A549 (cell line): ENCODE data around the gene MUC4. TPM values are rescaled to one million over a fixed set of nuclear protein-coding genes. Genes with fewer than 3 reads are reported as not detected.

Experiments used
- ATAC-seq, 2 experiments: fragments of 200-7000 bp in 1 of 2; fragments of >200 bp in 1 of 2; cut with Nextera tagmentation in 1 of 2; cut with Tn5 transposase in 1 of 2; 3 replicates each; pipeline versions ENCODE4 v1.8.0 to v1.9.1; 2018 to 2020; ENCODE audit warnings: mild to moderate bottlenecking in 1 of 2, moderate library complexity in 1 of 2
- CTCF ChIA-PET: fragments of 300-600 bp; sonication (Branson Sonifier 250); formaldehyde crosslinking; extraction: SDS; loops from one replicate; lab custom pipeline; 2021; ENCODE audit warnings: antibody characterized with exemption, inconsistent platforms; lab: Yijun Ruan, JAX
- POLR2A ChIA-PET: fragments of 350-600 bp; formaldehyde crosslinking; extraction: SDS; loops from one replicate; lab custom pipeline; 2021; ENCODE audit warnings: antibody characterized with exemption, inconsistent platforms; lab: Yijun Ruan, JAX
- DNase-seq, 2 experiments: peaks; one replicate each; pipeline versions ENCODE4 v3.0.0 to v3.0.0-alpha.2; 2011 to 2016; ENCODE audit warnings: low read depth in 1 of 2, low spot score in 1 of 2
- FAIRE-seq: peaks from 2 replicates; lab custom pipeline; 2011; peaks lifted over from hg19 to GRCh38; lab: Jason Lieb, UNC
- H3K27ac ChIP-seq, 2 experiments: fragments of >200 bp; sonication (Bioruptor Twin); formaldehyde crosslinking; 3 replicates each; pipeline ENCODE4 v1.5.1; 2016 to 2017
- H3K4me1 ChIP-seq: fragments of >200 bp; sonication (Bioruptor Twin); formaldehyde crosslinking; 3 replicates; pipeline ENCODE4 v1.6.1; 2016
- H3K4me2 ChIP-seq: fragments of >200 bp; sonication (Bioruptor Twin); formaldehyde crosslinking; 3 replicates; pipeline ENCODE4 v1.6.1; 2016
- H3K4me3 ChIP-seq: fragments of >200 bp; sonication (Bioruptor Twin); formaldehyde crosslinking; 3 replicates; pipeline ENCODE4 v1.5.1; 2016
- H3K9me3 ChIP-seq: fragments of >200 bp; sonication (Bioruptor Twin); formaldehyde crosslinking; 3 replicates; pipeline ENCODE4 v1.6.1; 2016
- CEBPB ChIP-seq, 2 experiments: fragments of >200 bp in 1 of 2; sonication (Bioruptor Twin) in 1 of 2; formaldehyde crosslinking in 1 of 2; IDR thresholded peaks; 2 replicates each; pipeline ENCODE4 v1.6.1; 2012 to 2016
- ESRRA ChIP-seq: fragments of 150-350 bp; IDR thresholded peaks from 2 replicates; pipeline ENCODE4 v1.6.1; 2014; ENCODE audit warnings: mild to moderate bottlenecking, low read length, borderline replicate concordance
- FOSB ChIP-seq: fragments of 250-450 bp; sonication (Bioruptor Pico); IDR thresholded peaks from 2 replicates; pipeline ENCODE4 v1.5.0; 2020; ENCODE audit warnings: mild to moderate bottlenecking, moderate library complexity
- FOSL2 ChIP-seq, 2 experiments: fragments of 450-650 bp in 1 of 2; fragments of >200 bp in 1 of 2; sonication (Bioruptor Twin) in 1 of 2; formaldehyde crosslinking; IDR thresholded peaks; 2 replicates each; pipeline versions ENCODE4 v1.5.0 to v1.6.1; 2016 to 2020; ENCODE audit warnings: mild to moderate bottlenecking in 1 of 2, moderate library complexity in 1 of 2
- HDAC2 ChIP-seq: fragments of 200-600 bp; sonication (generic); IDR thresholded peaks from 2 replicates; pipeline ENCODE4 v1.6.1; 2016
- JUNB ChIP-seq: fragments of >200 bp; sonication (Bioruptor Twin); formaldehyde crosslinking; IDR thresholded peaks from 2 replicates; pipeline ENCODE4 v1.6.1; 2016
- MAX ChIP-seq: IDR thresholded peaks from 2 replicates; pipeline ENCODE4 v1.6.1; 2012
- MYC ChIP-seq: IDR thresholded peaks from 2 replicates; pipeline ENCODE4 v1.6.1; 2012; ENCODE audit warnings: mild to moderate bottlenecking, inconsistent platforms, low read length, improper control_type of control experiment, borderline replicate concordance
- PHF8 ChIP-seq: fragments of 200-600 bp; sonication (generic); IDR thresholded peaks from 2 replicates; pipeline ENCODE4 v1.6.1; 2016; ENCODE audit warnings: low read depth, mild to moderate bottlenecking, antibody characterized with exemption, moderate library complexity, borderline replicate concordance
- RARB ChIP-seq: fragments of 250-450 bp; sonication (Bioruptor Pico); IDR thresholded peaks from 2 replicates; pipeline ENCODE4 v1.8.0; 2021; ENCODE audit warnings: mild to moderate bottlenecking, moderate library complexity
- ZSCAN20 ChIP-seq: fragments of 250-450 bp; sonication (Bioruptor Pico); IDR thresholded peaks from 2 replicates; pipeline ENCODE4 v1.8.0; 2022; ENCODE audit warnings: mild to moderate bottlenecking, moderate library complexity
- WGBS: methylation state at CpG from one replicate; pipeline ENCODE4 v1.1.6; 2017; ENCODE audit errors: missing lambda C conversion rate; 5-methylcytosine and 5-hydroxymethylcytosine counted together
- polyA plus RNA-seq, 4 experiments: library from polyadenylated mRNA; depleted of rRNA in 3 of 4; stranded (reverse); fragments of >200 nt; fragmentation: RNase III in 1 of 4; extraction: RNeasy Plus Mini Kit Qiagen cat#74134 plus additional on column Dnase treatment in 1 of 4; gene quantifications; 2 replicates in 3 of 4; 3 replicates in 1 of 4; pipeline ENCODE4 v1.2.3, GENCODE V29; 2011 to 2017
- TF ChIP-seq, protein P1 (sequence below): fragments of >200 bp; sonication (Bioruptor Twin); formaldehyde crosslinking; IDR thresholded peaks from 3 replicates; pipeline ENCODE4 v1.5.1; 2016
- TF ChIP-seq, protein P2 (sequence below): fragments of 250-450 bp; sonication (Bioruptor Pico); IDR thresholded peaks from 2 replicates; pipeline ENCODE4 v1.5.0; 2020; ENCODE audit warnings: low read depth, mild to moderate bottlenecking, moderate library complexity

Gene MUC4
- polyA plus RNA-seq, 2 of the 4 experiments (the other 2 are of a cell fraction): 0.04 TPM; not detected in 1

GRCh38 chr3:195850857-195851543 lies 39.3 kb upstream of the MUC4 start (continued):
- TF ChIP-seq, protein P1, sequence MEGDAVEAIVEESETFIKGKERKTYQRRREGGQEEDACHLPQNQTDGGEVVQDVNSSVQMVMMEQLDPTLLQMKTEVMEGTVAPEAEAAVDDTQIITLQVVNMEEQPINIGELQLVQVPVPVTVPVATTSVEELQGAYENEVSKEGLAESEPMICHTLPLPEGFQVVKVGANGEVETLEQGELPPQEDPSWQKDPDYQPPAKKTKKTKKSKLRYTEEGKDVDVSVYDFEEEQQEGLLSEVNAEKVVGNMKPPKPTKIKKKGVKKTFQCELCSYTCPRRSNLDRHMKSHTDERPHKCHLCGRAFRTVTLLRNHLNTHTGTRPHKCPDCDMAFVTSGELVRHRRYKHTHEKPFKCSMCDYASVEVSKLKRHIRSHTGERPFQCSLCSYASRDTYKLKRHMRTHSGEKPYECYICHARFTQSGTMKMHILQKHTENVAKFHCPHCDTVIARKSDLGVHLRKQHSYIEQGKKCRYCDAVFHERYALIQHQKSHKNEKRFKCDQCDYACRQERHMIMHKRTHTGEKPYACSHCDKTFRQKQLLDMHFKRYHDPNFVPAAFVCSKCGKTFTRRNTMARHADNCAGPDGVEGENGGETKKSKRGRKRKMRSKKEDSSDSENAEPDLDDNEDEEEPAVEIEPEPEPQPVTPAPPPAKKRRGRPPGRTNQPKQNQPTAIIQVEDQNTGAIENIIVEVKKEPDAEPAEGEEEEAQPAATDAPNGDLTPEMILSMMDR: peak; percentile 99
- TF ChIP-seq ZSCAN20 (CRISPR knock-in tag): no peak
- no peak for TF ChIP-seq JUNB
- no peak for TF ChIP-seq HDAC2
- no peak for TF ChIP-seq ESRRA
- TF ChIP-seq MAX: no peak
- no peak for TF ChIP-seq PHF8
- TF ChIP-seq FOSB (CRISPR knock-in tag): no peak

GRCh38 chr3:195849322-195850074 lies 37.8 kb upstream of the MUC4 start:
- peaks cover 18% of the 10 kb centered on the region for H3K4me1 ChIP-seq
- ChIA-PET POLR2A (no interaction called here), CTCF (interaction anchor here (0.7 to 11.1 kb wide), 24 partner anchors 9 to 625 kb away, joined by 3 to 206 read pairs (median 5); partner anchors contain the start of gene MUC20)
- no peak for FAIRE-seq
- H3K4me2 ChIP-seq: peak overlapping the region; percentile 20; the same call in 1 of the 3 replicates
- ATAC-seq: peak; percentile 50 to 76; a peak in 4 of 6 replicates
- WGBS: 43% methylated on average over 25 of the region's 53 CpGs
- H3K27ac ChIP-seq: no peak overlapping the region
- peak; percentile 13 to 62 for DNase-seq
- no peaks in the 10 kb centered on the region for H3K9me3 ChIP-seq
- TF ChIP-seq, protein P1: peak; percentile 53
- TF ChIP-seq, protein P2, sequence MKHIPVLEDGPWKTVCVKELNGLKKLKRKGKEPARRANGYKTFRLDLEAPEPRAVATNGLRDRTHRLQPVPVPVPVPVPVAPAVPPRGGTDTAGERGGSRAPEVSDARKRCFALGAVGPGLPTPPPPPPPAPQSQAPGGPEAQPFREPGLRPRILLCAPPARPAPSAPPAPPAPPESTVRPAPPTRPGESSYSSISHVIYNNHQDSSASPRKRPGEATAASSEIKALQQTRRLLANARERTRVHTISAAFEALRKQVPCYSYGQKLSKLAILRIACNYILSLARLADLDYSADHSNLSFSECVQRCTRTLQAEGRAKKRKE (CRISPR knock-in tag): no peak
- no peak overlapping the region for H3K4me3 ChIP-seq

DNA sequence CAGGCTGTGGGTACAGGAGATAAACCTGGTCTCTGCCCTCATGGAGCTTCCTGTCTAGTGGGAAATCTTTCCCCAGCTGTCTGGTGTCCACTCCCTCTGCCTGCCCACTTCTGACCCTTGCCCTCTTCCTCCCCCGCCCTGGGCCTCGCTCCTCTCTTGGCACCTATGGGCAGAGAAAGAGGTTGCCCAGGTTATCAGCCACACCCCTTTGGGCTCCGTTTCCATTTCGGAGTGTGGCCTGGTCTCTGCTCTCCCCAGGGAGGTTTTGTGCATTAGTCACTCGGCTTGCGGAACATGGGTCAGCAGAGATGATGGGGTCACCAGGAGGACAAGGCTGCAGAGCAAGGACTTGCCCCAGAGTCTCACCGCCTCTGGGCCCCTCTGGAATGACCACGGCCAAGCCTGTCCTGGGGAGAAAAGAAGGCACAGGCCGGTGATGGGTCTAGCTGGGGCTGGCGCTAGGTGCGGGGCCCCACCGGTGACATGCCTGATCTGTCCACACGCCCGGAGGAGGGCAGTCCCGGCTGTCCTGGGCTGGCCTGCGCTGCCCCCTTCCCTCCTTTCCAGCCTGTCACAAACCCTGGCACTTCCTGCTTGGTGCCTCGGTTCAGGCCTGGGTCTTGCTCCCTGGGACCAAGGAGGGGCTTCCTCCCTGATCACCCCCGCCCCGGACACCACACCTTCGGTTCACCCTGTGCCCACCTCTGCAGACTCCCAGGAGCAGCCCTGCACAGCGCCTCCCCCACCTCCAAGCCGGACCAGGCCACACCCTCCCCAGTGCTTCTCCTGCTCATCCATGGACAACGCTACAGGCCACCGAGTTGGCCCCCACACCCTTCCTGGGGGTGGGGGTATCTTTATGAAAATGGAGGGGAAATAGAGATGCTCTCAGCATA lies 35.6 kb upstream of the MUC4 start:
- H3K4me2 ChIP-seq: peak overlapping the region; percentile 45

More for the DNA sequence above, 35.6 kb upstream of the MUC4 start:
- no peak for FAIRE-seq
- no peak for TF ChIP-seq FOSL2 (IDR thresholded peaks at IDR 0.05)
- TF ChIP-seq FOSL2 (CRISPR knock-in tag; IDR thresholded peaks at IDR 0.05): peak; percentile 45; the same call in 1 of the 2 replicates
- TF ChIP-seq RARB (CRISPR knock-in tag): peak; percentile 58; the same call in 1 of the 2 replicates
- TF ChIP-seq MYC: no peak
- peak in 1 of 2 experiments; percentile 40; a peak in 1 of 4 replicates for TF ChIP-seq CEBPB (IDR thresholded peaks at IDR 0.05)
- no peak overlapping the region for H3K4me3 ChIP-seq
- H3K9me3 ChIP-seq: no peaks in the 10 kb centered on the region
- peak; percentile 17 to 63 for DNase-seq
- ChIA-PET CTCF (interaction anchor here (0.6 to 5.0 kb wide), 4 partner anchors 12 to 310 kb away, joined by 3 to 33 read pairs (median 4); no protein-coding TSS in a partner anchor), POLR2A (no interaction called here)
- peaks cover 18% of the 10 kb centered on the region for H3K4me1 ChIP-seq
- peak; percentile 59 to 75; a peak in 5 of 6 replicates for ATAC-seq
- peak overlapping the region; percentile 38 to 88 for H3K27ac ChIP-seq
- 50% methylated on average over 6 of the region's 24 CpGs for WGBS
